HG02938 (cell line): Measurements from ENCODE around the gene FSTL4.

Source experiments
- ATAC-seq: cut with Tn5 transposase; IDR thresholded peaks from one replicate; pipeline ENCODE4 v1.9.1; 2021; ENCODE audit warnings: mild to moderate bottlenecking, moderate library complexity; ENCODE audit not compliant: unreplicated experiment

The FSTL4 gene

DNA sequence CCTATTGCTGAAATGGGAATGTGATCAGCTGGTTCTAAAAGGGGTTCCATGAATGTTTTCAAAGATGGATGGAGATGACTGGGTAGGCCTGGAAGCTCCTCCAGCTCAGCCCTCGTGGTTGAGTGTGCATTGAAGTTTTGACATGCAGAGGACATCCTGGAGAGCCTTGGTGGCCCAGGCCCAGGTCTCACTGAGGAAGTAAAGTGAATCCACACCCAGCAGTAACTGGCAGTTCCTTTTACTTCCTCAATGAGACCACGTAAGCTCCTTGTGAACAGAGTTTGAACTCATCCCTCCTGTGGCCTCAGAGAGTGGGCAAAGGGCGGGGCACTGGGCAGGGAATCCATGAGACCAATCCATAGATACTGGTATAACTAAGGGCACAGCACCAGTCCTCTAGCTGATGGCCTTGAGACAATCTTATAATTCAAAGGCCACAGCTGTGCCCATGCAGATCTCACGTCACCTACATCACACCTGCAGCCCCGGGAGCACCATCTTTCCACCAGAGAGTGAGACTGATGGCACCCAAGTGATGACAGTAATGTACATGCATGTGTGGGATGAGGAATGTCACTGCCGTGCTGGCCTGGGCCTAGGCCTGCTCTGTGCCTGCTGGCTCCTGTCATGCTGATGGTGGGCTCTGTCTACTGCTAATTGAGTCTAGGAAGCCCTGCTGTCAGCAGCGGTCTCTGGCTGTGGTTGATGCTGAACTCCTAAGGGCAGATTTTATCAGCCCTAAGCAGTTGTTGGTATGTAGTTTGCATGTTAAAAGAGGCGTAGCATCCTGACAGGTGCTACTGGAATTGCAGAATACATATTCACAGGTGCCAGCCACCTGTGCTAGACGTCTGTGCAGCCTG is 257.8 kb downstream of the FSTL4 start:
- no peak for ATAC-seq

DNA sequence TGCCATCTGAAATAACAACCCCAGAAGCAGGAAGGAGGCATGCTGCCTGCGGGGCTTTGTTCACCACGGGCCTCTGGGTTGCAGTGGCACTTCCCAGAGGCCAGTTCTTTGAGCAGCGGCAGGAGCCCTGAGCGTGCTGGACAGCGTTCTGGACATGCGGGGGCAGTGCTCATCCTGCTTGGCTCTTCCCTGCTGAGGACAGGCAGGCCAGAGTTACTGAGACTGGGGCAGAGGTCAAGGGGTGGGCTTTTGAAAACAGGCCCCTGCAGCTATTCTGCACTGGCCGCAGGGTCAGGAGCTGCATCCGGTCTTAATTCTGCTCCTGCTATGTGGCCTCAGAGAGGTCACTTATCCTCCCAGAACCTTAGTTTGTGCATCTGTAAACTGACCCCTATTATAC is 258.6 kb downstream of the FSTL4 start:
- no peak for ATAC-seq

DNA sequence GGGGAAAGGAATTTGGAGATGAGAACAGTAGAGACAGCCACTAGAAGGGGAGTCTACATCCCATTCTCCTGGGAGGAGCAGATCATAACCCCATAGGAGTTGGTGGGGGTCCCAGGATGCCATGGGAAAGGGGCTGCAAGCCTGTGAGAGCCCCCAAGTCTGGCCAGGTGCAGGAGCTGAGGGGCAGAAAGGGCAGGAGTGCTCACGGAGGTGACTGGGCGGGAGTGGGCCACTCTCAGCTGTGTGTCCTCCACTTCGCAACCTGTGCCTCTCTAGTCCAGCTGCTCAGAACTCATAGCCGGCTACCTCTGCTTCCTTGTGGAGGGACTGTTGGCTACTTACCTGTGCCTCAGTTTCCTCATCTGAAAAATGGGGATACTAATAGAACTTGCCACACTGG is 263.9 kb downstream of the FSTL4 start:
- ATAC-seq, result no peak

DNA sequence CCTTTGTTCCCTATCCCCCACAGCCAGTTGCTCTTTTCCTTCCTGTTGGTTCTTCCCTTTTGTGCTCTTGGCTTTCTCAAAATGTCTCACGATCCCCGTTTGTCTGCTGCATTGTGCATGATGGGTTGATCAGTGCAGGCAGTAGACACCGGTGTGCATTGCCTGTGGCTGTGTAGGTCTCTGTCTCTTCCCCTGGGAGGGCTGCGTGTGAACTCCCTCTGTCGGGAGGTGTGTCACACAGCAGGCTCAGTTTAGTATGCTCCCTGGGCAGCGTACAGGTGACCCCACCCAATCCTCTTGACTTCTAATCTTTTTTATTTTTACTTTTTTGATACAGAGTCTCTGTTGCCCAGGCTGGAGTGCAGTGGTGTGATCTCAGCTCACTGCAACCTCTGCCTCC is 265.3 kb downstream of the FSTL4 start:
- no peak for ATAC-seq

DNA sequence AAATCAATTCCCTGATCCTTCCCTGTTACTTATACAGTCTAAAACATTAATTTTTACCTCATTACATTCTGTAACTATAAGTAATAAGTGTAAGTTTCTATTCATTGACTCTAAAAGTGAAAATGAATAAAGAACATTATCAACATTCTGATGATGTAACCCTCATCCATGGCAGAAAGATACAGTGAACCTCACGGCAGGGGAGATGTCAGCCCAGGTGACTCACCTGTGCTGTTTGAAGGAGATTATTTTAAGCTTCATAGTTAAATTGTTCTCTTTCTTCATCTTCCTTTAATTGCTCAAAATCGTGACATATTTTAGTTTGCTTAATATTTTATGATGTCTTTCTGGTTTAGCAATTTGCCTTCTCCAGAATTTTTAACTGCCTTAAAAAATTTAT is 268.1 kb downstream of the FSTL4 start:
- ATAC-seq, result no peak

DNA sequence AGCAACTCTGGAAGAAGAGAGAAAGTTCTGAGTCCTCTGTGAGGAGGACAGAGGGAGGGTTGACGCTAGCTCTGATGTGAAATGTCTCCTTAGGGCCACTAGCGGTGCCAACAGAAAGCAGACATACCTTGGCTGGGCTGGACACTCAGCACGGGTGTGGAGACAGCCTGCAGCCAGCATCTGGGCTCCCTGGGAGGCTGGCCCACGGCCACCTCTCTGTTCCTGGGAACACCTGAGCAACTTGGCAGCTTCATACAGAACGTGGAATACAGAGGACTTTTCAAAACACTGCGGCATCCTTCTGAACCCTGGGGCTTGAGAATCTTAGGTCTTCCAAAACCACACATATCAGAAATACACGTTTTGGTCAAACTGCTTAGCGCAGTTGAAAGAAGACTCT is 269.1 kb downstream of the FSTL4 start:
- ATAC-seq, result no peak

DNA sequence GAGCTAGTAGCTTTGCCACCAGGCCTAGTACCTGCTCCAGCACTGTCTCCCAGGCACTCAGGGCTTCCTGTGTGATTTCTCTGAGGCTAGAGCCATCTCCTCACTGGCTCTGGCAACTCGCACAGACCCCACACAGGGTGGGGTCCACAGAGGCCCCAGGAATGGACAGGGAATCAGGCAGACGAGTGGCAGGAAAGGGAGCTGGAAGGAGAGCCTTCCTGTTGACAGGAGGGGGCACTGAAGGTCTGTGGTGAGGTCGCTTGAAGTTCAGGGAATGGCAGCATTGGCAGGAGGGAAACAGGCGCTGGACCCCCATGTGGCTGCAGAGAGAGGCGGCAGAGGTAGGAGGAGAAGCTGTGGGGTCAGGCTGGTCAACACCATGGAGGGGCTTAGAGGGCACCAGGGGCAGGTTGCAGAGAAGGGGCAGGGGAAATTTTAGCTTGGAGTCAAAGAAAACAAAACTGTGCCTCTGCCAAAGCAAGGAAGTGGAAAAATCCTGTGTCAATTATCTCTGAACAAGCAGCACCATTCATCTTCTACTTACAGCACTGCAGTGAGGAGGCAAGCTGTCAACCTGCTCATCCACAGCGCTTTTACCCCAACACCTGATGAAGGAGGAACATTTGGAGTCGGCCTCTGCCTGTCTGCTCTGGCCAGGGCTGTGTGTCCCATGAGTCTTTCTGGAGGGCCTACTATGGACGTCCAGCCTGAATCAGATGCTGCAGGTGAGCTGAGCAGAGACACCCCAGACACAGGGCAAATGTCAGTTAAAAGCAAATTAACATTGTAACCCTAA is 270.2 kb downstream of the FSTL4 start:
- no peak for ATAC-seq

DNA sequence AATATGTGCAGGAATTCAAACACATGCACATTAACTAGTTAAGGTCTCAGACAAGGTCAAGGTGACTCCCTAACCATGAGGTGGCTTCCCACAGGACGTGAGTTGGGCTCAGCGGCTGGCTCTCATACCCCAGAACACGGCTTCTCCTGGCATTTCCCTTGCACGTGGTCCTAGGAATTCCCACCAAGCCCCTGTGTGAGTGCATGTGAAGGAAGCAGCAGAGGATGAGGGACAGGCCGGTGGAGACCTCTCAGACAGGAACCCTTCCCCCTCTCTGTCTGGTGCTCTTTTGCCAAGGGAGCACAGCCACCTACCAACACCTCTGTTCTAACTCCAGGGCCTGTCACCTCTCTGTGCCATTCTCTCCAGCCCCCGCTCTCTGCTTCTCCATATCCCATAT is 271.0 kb downstream of the FSTL4 start:
- no peak for ATAC-seq

DNA sequence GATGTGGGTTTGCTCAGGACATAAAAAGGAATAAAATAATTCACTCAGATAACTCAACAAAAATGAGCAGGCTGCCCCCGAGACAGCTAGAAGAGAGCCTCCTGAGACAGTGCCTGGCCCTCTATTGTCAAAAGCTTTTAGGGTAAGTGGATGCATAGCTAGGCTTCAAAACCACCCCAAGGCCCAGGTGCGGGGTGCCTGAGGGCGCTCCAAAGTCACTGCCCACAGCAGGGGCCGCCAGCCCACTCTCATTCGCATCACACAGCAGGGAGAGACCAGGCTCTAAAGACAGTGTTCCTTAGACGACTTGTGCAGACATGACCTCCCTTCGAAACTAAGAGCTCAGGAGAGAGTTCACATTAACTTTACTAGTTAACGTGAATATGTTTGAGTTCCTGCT is 271.5 kb downstream of the FSTL4 start:
- ATAC-seq, result no peak

DNA sequence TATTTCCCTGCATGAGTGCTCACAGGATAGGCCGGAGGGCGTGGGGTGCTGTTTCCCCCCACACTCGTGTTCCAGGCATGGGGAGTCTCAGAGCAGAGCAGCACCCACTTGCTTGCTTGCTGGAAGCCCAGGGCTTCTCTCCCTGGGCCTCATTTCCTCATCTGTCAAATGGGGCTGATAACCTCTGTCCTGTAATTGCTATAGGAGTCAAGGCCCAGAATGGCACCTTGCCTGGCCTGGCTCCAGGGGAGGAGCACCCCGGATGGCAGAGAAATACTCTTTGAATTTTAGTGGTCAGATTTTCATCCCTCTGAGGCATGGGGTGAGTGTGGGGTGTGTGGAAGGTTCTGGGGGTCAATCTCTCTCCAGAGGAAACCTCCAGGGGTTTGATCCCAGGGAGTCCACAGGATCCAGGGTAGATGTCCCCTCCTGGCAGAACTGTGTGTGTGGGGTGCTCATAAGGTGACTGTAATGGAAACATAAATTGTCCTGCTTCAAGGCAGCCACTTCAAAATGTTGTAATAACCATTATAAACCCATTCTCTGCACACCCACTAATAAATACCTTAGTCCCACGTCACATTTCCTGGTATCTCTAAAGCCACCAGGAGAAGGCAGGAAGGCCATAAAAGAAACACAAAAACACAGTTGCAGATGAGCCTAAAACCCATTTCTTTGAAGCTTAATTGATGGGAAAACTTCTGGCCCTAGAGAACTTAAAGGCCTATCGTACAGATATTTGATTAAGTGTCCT is 272.2 kb downstream of the FSTL4 start:
- no peak for ATAC-seq

DNA sequence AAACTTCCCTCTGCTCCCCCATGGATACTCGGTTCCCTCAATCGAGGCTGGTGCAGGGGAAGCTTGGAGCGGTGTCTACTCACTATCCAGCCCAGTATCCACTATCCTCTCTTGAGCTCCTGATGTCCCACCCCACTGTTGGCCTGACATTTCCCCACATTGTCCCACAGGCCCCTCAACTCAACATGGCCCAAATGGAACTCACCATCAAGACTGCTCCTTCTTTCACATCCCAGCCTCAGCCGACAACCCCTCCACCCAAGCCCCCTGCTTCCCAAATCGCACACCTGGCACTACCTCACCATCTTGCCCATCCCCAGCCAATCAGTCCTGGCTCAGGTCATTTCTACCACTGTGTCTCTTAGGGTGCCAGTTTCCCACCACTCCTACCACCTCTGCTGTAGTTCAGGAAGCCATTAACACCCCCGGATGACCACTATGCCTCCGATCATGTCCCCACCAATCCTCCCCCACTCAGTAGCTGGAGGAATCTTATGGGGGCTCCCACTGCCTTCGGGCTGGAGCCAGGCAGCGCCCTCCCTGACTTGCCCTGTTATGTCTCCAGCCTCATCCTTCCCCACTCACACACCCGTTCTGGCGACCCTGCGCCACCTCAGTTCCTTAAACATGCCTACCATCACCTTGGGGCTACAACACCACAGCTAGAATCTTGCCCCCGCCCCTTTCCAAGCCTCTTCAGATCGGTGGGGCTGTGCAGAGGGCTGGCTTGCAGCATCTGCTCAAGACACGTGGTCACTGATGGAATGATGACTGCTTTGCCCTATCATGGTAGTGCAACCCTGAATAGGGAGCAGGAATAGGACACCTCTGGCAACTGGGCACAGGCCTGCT is 273.6 kb downstream of the FSTL4 start:
- ATAC-seq, result no peak

DNA sequence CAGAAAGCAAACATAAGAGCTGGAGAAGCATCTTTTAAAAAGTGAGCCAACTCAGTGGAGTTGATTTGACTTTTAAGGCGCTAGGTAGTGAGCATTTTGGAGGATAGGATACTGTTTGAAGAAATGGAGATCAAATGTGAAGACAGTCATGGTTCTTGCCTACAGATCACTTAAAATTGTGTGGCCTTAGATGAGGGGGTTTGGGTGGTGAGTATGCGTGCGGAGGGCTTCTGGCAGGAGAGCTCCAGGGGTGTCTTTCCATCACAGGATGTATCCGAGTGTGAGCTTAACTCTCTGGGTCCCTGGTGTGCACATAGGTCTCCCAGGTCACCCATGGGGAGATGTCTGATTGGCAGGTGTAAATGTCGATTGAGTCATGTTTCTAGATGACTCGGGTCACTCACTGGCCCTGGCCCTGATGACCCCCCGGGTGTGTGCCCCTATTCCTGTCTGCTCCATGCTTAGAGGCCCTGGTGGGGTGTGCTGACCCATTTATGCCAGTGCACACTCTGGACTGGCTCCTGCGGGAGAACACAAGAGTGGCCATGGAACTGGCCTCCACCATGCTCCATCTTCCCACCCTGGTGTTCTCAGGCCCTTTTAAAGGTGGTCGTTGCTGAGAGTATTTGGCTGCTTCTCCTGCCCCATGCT is 274.4 kb downstream of the FSTL4 start:
- ATAC-seq, result no peak

DNA sequence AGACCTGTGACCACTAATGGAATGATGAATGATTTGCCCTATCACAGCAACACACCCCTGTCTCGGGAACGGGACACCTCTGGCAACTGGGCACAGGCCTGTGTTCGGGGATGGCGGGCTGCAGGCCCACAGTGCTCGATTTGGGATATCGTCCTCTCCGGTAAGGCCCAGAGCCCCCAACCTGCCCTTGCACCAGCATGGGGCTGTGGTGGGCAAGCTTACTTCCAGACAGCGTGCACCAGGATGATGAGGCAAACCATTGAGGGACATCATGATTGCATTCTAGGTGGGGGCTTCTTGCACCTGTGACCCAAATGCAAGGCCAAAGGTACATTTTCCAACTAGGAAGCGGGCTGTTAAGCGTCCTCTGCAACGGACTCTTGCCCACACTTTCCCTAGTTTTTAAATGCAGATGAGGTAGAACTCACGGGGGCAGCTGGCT is 275.4 kb downstream of the FSTL4 start:
- no peak for ATAC-seq

DNA sequence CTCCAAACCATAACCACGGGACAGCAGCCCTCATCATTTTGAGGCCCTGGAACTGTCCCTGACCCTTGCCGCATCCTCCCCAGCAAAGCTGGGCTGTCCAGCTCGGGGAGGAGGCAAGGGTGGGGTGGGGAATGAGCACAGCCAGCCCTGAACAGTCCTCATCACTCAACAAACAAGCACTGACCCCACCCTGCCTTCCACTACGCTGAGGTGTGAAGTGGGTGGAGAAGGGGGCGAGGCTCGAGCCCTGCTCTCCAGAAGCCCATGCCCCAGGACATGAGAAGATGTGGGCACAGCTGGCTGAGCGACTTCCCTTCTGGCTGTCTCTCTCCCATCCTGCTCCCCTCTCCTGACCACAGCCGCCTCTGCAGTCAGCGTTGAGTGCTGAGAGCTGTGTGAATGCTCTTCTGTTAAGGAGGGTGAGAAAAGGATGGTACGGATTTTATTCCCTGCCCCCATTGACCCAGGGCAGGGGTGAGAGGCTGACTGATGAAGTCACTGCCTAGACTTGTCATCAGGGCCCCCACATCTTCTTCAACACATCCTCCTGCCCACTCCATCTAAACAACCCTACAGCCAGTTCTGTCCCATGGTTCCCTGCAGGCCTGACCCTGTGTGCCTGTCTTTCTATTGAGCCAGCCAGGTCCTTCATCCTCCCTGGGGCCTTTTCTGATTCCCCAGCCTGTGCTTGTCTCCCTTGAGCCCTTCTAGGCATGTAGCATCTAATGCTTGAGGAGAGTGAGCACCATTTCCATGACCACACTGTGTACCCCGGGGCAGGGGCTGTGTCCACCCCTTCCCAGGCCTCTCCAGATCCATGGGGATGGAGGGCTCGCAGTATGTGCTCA is 276.0 kb downstream of the FSTL4 start:
- ATAC-seq, result no peak

DNA sequence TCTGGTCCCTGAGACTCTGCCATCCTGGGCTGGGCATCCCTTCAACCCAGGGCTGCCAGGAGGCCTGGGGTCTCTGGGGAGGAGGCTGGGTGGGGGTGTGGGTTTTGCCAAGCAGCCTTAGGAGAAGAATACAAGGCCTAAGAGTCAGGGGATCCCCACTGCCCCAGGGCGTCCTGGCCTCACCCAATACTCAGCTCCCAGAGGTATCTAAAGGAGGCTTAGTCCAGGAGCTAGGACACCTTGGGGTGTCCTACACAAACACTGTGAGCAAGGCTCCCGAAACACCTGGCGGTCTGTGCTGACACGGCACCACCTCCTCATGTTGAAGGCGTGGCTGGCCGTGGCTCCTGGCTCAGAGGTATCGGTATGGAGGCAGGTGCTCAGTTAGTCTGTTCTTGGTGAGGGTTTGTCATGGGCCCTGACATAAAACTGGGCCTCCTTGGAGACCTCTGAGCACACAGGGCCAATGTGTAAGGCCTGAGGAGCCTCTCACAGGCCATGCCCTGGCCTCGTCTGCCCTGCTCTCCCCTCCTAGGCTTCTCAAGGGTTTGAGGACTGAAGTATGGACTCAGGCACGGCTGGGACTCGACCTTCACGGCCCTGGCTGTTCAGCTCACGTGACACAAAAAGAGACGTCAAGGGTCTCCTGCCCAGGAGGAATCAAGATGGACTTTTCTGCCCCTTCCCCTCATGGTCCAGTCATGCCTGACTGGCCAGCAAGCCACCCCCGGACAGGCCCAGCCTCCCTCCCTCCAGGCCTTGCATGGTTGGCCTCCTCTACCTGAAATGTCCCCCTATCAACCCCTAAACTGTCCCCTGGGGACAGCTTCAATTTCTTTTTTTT is 277.3 kb downstream of the FSTL4 start:
- no peak for ATAC-seq

DNA sequence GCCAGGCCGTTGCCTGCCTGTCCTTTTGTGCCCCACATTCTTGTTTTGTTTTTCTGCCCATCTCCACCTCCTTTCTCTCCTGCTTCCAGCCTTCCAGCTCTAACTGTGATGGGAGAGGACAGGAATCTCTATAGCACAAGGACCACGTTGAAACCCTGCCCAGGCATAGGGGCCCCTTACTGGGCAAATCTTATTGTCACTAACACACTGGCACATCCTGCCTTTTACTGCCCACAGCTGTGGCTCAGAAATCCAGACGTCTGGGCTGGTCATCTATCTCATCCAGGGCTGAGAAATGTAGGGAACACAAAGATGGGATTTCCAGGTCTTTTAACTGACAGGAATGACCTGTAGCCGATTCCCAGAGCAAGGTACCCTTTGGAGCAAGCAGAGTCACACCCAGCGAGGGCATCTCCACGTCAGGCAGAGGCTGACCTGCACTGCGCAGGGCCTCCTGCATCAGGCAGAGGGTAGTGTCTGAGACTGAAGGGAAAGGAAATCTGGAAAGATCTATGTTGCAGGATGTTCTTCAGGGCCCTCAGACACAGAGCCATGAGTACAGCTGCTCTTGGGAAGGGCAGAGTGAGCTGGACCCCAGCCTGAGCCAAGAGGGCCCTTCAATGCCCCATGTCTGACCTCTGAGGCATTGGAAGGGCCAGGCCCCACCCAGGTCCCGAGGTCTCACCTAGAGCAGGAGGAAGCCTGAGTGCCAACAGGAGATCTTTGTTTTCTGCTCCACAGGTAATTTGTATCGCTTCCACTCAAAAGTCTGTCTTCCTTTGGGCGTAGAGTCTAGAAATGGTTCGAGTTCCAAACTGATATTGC is 278.8 kb downstream of the FSTL4 start:
- no peak for ATAC-seq

DNA sequence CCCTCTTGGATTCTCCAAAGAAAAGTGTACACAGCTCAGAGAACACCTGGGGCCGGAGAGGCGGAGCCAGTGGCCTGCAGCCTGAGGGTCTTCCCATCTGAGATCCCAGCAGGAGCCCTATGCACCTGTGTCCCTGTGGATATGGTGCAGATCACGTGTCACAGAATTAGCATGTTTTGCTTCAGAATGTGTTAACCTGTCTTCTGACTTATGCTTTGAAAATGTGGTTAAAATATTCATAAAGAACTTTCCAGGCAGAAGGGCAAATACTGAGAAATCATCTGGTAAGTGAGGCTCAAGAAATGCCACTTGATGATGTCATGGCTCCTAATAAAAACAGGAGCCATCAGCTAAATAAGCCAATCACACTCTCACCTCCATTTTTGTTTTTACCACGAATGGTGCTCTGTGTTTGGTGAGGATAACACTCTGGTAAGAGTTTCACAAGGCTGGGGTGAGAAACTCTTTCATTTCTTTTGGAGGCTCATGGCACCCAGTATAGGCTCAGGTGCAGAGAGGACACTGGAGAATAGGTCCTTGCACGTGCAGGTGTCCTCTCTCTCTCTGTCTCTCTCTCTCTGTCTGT is 279.8 kb downstream of the FSTL4 start:
- no peak for ATAC-seq
